Measurements from ENCODE around the gene C19orf33.

C19orf33 gene

DNA sequence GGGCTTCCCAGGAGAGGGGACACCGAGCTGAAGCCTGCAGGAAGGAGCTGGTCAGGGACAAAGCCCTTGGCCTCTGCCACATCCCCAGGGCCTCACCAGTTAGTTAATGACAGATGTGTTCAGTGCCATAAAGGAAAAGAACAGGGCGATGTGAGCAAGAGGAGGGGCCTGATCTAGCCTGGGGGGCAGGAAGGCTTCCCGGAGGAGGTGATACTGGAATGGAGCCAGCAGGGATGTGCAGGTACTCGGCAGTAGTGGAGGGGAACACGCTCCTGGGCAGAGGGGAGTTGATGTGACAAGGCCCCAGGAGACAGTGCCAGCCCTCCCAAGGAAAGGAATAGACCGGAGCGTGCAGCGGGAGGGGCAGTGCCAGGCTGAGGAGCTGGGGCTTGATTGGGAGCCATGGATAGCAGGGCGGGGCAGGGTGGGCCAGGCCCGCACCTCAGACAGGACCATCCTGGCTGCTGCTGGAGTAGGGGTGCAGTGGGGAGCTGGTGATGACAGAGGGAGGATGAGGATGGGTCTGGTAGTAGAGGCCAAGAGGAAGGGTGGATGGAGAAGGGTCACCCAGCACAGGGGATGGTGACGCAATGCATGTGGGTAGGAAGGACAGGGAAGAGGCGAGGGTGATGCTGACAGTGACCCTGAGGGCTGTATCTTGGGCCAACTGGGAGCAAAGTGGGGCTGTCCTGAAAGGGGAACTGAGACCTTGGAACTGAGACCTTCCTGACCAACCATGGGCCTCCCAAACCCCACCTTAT lies 4.1 kb downstream of the C19orf33 start:
- no peaks in the 10 kb centered on the region for H3K27me3 ChIP-seq (replicated peaks; ENCODE audit: insufficient read depth, low read length)
- TF ChIP-seq, protein P1, sequence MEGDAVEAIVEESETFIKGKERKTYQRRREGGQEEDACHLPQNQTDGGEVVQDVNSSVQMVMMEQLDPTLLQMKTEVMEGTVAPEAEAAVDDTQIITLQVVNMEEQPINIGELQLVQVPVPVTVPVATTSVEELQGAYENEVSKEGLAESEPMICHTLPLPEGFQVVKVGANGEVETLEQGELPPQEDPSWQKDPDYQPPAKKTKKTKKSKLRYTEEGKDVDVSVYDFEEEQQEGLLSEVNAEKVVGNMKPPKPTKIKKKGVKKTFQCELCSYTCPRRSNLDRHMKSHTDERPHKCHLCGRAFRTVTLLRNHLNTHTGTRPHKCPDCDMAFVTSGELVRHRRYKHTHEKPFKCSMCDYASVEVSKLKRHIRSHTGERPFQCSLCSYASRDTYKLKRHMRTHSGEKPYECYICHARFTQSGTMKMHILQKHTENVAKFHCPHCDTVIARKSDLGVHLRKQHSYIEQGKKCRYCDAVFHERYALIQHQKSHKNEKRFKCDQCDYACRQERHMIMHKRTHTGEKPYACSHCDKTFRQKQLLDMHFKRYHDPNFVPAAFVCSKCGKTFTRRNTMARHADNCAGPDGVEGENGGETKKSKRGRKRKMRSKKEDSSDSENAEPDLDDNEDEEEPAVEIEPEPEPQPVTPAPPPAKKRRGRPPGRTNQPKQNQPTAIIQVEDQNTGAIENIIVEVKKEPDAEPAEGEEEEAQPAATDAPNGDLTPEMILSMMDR (IDR thresholded peaks at IDR 0.05; ENCODE audit: low read length): no peak
- TF ChIP-seq EZH2 (optimal IDR thresholded peaks at IDR 0.05; ENCODE audit: low read depth, low read length): no peak
- no peak for TF ChIP-seq EZH2phosphoT487 (IDR thresholded peaks at IDR 0.05; ENCODE audit: low read length)
- no peaks in the 10 kb centered on the region for H3K36me3 ChIP-seq (replicated peaks; ENCODE audit: insufficient read depth, low read length)
- no peak for DNase-seq
- H3K9me3 ChIP-seq (replicated peaks; ENCODE audit: insufficient read depth, low read length): no peaks in the 10 kb centered on the region
- no peak overlapping the region for H3K9ac ChIP-seq (ENCODE audit: low read length)
- H3F3A ChIP-seq (ENCODE audit: insufficient read depth, low read length): no peaks in the 10 kb centered on the region
- H3K4me1 ChIP-seq (ENCODE audit: low read length): no peaks in the 10 kb centered on the region
- H2AFZ ChIP-seq (ENCODE audit: low read length): no peak overlapping the region
- peaks cover 9% of the 10 kb centered on the region; the same call in 1 of the 2 replicates for H3K79me2 ChIP-seq (ENCODE audit: low read length)
- no peak overlapping the region for H3K4me3 ChIP-seq (ENCODE audit: low read length)
- no peaks in the 10 kb centered on the region for H3K9me2 ChIP-seq (replicated peaks; ENCODE audit: insufficient read depth, low read length)
- H3K27ac ChIP-seq (ENCODE audit: low read length): no peak overlapping the region
- H4K20me1 ChIP-seq (ENCODE audit: insufficient read depth, low read length): no peaks in the 10 kb centered on the region
- no peak overlapping the region for H3K4me2 ChIP-seq (ENCODE audit: low read depth, low read length)

DNA sequence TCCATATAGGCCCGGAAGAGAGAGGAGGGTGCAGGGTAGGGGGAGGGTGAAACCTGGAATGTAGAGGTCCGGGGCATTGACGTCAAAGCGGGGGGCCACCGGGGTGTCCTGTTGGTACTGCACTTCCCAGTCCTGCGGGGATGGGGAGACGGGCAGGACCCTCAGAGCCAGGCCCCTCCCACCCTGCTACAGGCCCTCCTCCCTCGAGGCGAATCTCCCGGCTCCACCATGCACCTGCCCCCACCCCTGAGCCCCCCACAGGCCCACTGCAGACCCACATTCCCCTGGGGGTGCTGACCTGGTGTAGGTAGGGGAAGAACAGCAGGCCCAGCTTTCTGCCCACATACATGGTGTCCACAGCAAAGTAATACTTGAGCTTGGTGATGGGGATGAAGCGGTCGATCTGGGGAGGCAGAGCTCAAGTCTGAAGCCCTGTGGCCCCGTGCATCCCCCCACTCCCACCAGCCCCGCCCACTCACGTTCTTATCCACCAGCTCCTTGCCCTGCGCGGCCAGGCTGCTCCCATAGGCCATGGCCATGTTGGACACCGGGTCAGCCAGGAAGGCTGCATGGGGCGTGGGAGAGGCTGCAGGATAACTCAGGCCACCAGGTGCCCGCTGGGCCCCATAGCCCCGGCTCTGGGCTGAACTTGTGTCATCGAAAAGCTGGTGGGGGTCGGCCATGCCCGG lies 5.0 kb downstream of the C19orf33 start:
- H3K27me3 ChIP-seq (replicated peaks; ENCODE audit: insufficient read depth, low read length): no peaks in the 10 kb centered on the region
- H3K9me3 ChIP-seq (replicated peaks; ENCODE audit: insufficient read depth, low read length): no peaks in the 10 kb centered on the region
- no peaks in the 10 kb centered on the region for H3K36me3 ChIP-seq (replicated peaks; ENCODE audit: insufficient read depth, low read length)
- no peak overlapping the region for H3K4me2 ChIP-seq (ENCODE audit: low read depth, low read length)
- H3F3A ChIP-seq (ENCODE audit: insufficient read depth, low read length): no peaks in the 10 kb centered on the region
- TF ChIP-seq, protein P1 (IDR thresholded peaks at IDR 0.05; ENCODE audit: low read length): no peak
- no peak for TF ChIP-seq EZH2phosphoT487 (IDR thresholded peaks at IDR 0.05; ENCODE audit: low read length)
- TF ChIP-seq EZH2 (optimal IDR thresholded peaks at IDR 0.05; ENCODE audit: low read depth, low read length): no peak
- peaks cover 9% of the 10 kb centered on the region; the same call in 1 of the 2 replicates for H3K79me2 ChIP-seq (ENCODE audit: low read length)
- no peaks in the 10 kb centered on the region for H4K20me1 ChIP-seq (ENCODE audit: insufficient read depth, low read length)
- no peaks in the 10 kb centered on the region for H3K9me2 ChIP-seq (replicated peaks; ENCODE audit: insufficient read depth, low read length)
- no peak overlapping the region for H3K9ac ChIP-seq (ENCODE audit: low read length)
- H2AFZ ChIP-seq (ENCODE audit: low read length): no peak overlapping the region
- no peaks in the 10 kb centered on the region for H3K4me1 ChIP-seq (ENCODE audit: low read length)
- no peak for DNase-seq
- H3K27ac ChIP-seq (ENCODE audit: low read length): no peak overlapping the region
- H3K4me3 ChIP-seq (ENCODE audit: low read length): no peak overlapping the region

DNA sequence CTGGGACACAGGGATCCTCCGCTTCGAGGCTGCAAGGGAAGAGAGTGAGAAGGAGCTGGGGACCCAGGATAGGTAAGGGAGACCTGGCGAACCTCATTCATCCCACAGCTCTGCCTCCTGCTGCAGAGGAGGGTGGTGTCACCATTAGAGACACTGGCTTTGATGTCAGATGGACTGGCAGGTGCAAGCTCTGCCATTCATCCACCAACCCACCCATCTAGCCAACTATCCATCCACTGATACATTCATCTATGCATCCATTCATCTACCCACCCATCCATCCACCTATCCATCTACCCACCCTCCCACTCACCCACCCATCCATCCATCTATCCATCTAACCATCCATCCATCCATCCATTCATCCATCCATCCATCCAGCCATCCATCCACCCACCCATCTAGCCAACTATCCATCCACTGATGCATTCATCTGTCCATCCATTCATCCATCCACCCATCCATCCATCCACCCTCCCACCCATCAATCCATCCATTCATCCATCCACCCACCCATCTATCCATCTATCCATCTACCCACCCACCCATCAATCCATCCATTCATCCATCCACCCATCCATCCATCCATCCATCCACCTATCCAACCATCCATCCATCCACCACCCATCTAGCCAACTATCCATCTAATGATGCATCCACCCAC lies 5.7 kb downstream of the C19orf33 start:
- Histone ChIP-seq H4K20me1 (ENCODE audit: insufficient read depth, low read length) (no peaks in the 10 kb centered on the region), H3F3A (ENCODE audit: insufficient read depth, low read length) (no peaks in the 10 kb centered on the region), H2AFZ (ENCODE audit: low read length) (no peak overlapping the region), H3K4me1 (ENCODE audit: low read length) (no peaks in the 10 kb centered on the region), H3K9me3 (replicated peaks; ENCODE audit: insufficient read depth, low read length) (no peaks in the 10 kb centered on the region), H3K27ac (ENCODE audit: low read length) (no peak overlapping the region), H3K9ac (ENCODE audit: low read length) (no peak overlapping the region), H3K36me3 (replicated peaks; ENCODE audit: insufficient read depth, low read length) (no peaks in the 10 kb centered on the region), H3K4me2 (ENCODE audit: low read depth, low read length) (no peak overlapping the region), H3K27me3 (replicated peaks; ENCODE audit: insufficient read depth, low read length) (no peaks in the 10 kb centered on the region), H3K4me3 (ENCODE audit: low read length) (no peak overlapping the region), H3K79me2 (ENCODE audit: low read length) (peaks cover 12% of the 10 kb centered on the region; the same call in 1 of the 2 replicates), H3K9me2 (replicated peaks; ENCODE audit: insufficient read depth, low read length) (no peaks in the 10 kb centered on the region)
- DNase-seq: no peak
- TF ChIP-seq EZH2phosphoT487 (IDR thresholded peaks at IDR 0.05; ENCODE audit: low read length): no peak
- TF ChIP-seq, protein P1 (IDR thresholded peaks at IDR 0.05; ENCODE audit: low read length): no peak
- TF ChIP-seq EZH2 (optimal IDR thresholded peaks at IDR 0.05; ENCODE audit: low read depth, low read length): no peak
